IPS DF 4.7 (cell line): ENCODE measurements around the gene KCNQ1.

Source experiments
- DNase-seq: peaks from one replicate; pipeline ENCODE4 v3.0.0-alpha.2; 2013; ENCODE audit warnings: low spot score; ENCODE audit errors: extremely low read depth

The KCNQ1 gene

GRCh38 chr11:2410616-2411015, 34.2 kb upstream of the KCNQ1 start:
- DNase-seq, result no peak

- no peak for DNase-seq
Measured at GRCh38 chr11:2411446-2412305, 33.1 kb upstream of the KCNQ1 start.

GRCh38 chr11:2412323-2412722, 32.5 kb upstream of the KCNQ1 start:
- DNase-seq, result no peak

GRCh38 chr11:2413742-2414579, 30.8 kb upstream of the KCNQ1 start:
- no peak for DNase-seq

GRCh38 chr11:2414616-2415015, 30.2 kb upstream of the KCNQ1 start:
- no peak for DNase-seq

- DNase-seq, result no peak
Measured at GRCh38 chr11:2415171-2415570, 29.6 kb upstream of the KCNQ1 start.

- no peak for DNase-seq
Measured at GRCh38 chr11:2415601-2416380, 29.0 kb upstream of the KCNQ1 start.

- DNase-seq, result no peak
Measured at GRCh38 chr11:2416765-2417164, 28.0 kb upstream of the KCNQ1 start.

GRCh38 chr11:2417856-2418692, 26.7 kb upstream of the KCNQ1 start:
- no peak for DNase-seq

- no peak for DNase-seq
Measured at GRCh38 chr11:2418693-2419360, 26.0 kb upstream of the KCNQ1 start.

- peak; percentile 30 for DNase-seq
Measured at GRCh38 chr11:2419638-2420501, 24.9 kb upstream of the KCNQ1 start.

- DNase-seq, result peak; percentile 44
Measured at GRCh38 chr11:2420502-2421225, 24.1 kb upstream of the KCNQ1 start.

- no peak for DNase-seq
Measured at GRCh38 chr11:2421226-2421994, 23.4 kb upstream of the KCNQ1 start.

- no peak for DNase-seq
Measured at GRCh38 chr11:2421996-2422395, 22.8 kb upstream of the KCNQ1 start.

- no peak for DNase-seq
Measured at GRCh38 chr11:2422461-2423156, 22.2 kb upstream of the KCNQ1 start.

GRCh38 chr11:2423157-2424025, 21.4 kb upstream of the KCNQ1 start:
- no peak for DNase-seq
